ENCODE results near the gene ABCB11.

DNA sequence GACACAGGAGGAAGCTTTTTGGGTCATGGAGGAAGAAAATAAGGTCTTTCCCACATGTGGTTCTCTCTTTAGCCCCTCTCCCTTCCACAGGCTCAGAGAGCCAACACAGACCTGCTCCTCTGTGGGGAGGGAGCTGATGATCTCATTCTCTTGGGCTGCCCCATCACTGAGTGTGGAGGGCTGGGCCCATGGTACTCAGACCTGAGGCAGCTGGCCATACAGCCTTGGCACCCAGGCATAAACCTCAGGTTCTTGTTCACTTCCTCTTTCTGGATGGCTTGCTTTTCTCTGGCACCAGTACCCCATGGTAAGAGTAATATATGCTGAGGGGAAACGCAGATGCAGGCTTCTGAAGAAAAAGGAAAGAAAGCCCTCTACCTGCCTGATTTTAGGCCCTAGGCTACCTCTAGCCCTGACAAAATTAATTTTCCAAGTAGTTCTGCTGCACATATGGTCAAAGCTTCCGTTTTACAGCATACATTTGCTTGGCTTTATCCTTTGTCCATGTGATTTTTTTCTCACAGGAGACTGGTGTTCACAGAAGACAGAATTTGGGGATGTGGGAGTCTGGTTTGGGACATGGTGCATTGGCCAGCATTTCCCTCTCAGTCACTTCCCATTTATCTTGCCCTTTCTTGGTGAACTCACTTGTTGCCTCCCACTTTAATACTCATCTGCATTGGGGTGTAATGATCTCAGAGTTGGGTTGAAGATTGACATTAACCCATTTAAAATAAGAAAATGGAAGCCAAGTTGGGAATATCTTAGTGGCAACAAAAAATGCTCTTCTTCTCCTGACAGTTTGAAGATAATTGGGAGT is 49.3 kb upstream of the ABCB11 start:
- TF ChIP-seq, protein P1, sequence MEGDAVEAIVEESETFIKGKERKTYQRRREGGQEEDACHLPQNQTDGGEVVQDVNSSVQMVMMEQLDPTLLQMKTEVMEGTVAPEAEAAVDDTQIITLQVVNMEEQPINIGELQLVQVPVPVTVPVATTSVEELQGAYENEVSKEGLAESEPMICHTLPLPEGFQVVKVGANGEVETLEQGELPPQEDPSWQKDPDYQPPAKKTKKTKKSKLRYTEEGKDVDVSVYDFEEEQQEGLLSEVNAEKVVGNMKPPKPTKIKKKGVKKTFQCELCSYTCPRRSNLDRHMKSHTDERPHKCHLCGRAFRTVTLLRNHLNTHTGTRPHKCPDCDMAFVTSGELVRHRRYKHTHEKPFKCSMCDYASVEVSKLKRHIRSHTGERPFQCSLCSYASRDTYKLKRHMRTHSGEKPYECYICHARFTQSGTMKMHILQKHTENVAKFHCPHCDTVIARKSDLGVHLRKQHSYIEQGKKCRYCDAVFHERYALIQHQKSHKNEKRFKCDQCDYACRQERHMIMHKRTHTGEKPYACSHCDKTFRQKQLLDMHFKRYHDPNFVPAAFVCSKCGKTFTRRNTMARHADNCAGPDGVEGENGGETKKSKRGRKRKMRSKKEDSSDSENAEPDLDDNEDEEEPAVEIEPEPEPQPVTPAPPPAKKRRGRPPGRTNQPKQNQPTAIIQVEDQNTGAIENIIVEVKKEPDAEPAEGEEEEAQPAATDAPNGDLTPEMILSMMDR (IDR thresholded peaks at IDR 0.05 in 4 of 5, conservative IDR thresholded peaks at IDR 0.05 in 1 of 5), result no peak
- no peak for TF ChIP-seq POLR2A (IDR thresholded peaks at IDR 0.05)

Measured in gastrocnemius medialis (tissue), 4 donors.